Right lung (tissue), 5 donors: ENCODE measurements around the gene ELOB. TPM values are rescaled to one million over a fixed set of nuclear protein-coding genes. Genes with fewer than 3 reads are reported as not detected.

Experiments used
- DNase-seq, 2 donors: peaks; one replicate each; pipeline ENCODE4 v3.0.0-alpha.2; 2013
- polyA plus RNA-seq, 5 donors: library from polyadenylated mRNA; unstranded; fragments of 120-200 nt; gene quantifications; one replicate each; pipeline versions ENCODE4 v1.2.1 to v1.2.3, GENCODE V29; 2013; ENCODE audit warnings: inconsistent platforms in 1 of 5, low replicate concordance in 1 of 5; ENCODE audit not compliant: insufficient read length in 5 of 5, insufficient read depth in 1 of 5

The ELOB gene
- polyA plus RNA-seq, 5 donors = 133 to 296 (median 161) TPM

DNA sequence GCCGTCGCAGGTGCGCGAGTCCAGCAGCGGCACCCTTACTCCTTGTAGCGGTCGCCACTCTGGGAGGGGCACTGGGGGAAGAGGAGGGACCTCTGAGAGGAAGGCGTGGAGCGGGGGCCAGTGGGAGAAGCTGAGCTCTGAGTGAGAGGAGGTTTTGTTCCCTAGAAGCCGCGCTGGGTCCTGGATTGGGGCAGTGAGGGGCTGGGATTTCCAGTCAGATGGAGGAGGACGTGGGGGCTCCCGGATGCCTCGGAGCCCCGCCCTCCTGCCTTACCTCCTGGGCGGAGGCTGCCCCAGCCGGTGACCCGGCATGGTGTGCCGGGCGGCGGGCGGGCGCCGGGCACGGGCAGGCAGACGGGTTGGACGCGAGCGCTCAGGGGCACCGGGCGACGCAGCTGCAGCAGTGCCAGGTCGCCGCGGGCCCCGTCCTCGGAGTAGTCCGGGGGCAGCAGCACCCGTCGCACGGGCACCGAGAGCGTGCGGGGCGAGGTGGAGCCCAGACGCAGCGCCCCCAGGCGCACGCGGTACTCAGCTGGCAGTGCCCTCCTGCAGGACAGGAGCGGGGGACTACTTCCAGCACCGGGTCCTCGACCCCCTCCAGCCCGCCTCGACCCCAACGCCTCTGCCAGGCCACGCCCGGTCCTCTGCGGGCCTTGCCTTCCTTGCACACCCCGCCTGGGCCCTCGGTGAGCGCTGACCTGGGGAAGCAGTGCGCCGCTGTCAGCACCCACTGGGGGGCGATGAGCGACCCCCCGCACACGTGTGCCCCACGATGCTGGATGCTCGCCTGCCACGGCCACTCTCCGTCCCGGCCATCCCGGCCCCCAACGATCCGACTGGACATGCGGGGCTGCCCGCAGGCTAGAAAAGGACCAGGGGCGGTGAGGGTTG, 8.3 kb upstream of the ELOB start:
- no peak for DNase-seq

GRCh38 chr16:2784358-2785100, 7.4 kb upstream of the ELOB start:
- DNase-seq = no peak

DNA sequence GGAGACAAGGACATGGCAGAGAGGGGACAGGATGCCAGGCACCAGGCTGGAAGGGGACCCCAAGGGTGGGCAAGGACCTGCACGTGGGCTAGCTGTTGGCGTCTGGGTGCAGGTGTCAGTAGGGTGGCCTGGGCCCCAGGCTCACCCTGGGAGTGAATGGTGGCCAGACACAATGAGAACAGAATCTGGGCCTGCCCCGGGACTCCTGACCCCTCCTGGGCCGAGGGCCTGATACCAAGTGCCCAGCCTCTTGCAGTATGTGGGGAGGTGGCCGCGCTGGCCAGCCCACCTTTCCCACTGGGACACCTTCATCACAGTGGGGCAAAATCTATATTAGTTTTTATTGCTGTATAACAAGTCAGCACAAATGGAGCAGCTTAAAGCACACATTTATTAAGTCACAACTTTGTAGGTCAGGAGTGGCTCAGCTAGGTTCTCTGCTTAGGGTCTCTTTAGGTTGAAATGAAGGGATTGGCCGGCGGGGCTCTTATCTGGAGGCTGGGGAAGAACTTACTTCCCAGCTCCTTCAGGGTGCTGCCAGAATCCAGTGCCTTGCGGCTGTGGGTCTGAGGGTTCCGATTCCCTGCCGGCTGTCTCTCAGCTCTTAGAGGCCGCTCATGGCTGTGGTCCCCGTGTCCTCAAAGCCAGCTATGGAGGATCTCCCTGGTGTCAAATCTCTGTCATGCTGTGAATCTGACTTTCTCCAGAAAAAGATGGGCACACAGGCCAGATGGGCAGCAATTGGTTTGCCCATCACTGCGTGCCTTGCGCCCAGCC, 6.7 kb upstream of the ELOB start:
- DNase-seq = no peak

DNA sequence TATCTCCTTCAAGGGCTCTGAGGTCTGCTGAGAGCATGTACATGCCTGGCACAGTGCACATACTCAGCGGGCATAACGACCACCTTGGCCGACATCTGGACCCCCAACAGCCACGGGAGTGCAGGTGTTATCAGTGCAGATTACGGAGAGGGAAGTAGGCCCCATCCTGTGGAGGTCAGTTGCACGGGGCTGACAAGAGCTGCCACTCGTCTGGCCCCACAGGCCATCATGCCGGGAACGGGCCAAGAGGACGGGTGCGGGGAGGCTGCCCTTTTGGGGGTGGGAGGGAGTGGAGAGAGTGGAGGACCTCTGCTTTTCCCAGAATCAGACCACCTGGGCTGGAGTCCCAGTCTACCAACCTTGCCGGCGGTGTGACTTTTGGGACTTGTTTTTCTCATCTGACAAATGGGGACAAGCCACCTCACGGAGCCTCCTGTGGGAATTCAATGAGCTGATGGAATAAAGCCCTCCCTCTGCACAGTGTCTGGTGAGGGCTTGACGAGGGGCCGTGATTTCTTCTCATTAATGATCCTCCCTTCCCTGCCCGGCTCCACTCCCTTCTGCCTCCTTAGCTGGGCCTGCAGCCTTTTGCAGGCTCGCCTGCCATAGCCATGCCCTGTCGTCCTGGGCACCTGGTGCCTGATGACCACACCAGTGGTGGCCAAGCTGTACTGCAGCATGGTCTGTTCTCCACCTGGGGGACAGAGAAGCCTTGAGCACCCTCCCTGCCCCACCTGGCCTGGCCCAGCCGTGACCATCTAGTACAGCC, 5.7 kb upstream of the ELOB start:
- DNase-seq = no peak

GRCh38 chr16:2779978-2780898, 3.2 kb upstream of the ELOB start:
- no peak for DNase-seq

GRCh38 chr16:2779151-2779920, 2.3 kb upstream of the ELOB start:
- no peak for DNase-seq

GRCh38 chr16:2778630-2778958, 1.5 kb upstream of the ELOB start:
- DNase-seq = no peak

GRCh38 chr16:2777903-2778629, 986 bp upstream of the ELOB start:
- DNase-seq = peak; percentile 16 to 31

DNA sequence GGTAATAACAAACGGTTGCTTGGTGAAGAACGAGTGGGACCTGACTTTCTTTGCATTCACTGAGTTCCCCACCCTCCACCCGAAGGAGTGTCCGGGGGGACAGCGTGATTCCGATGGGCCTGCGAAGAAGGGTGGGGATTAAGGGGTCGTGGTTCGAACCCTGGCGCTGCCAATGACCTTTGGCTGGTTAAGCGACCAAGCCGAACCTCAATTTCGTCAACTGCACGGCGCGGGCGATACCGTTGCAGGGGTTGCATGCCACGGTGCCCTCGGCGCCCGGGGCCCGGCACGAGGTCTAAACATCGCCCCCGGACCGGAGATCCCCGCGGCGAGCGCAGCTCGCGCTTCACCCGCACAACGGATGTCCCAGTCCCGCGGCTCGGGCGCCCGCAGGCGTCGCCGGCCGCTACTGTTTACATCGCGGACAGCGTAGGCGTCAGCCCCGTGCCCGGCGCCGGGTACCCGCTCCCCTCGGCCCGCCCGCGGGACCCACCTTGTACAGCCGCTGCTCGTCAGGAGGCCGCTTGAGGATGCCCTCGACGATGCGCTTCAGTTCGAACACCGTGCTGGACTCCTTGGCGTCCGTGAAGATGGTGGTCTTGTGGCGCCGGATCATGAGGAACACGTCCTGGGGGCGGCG, 460 bp downstream of the ELOB start:
- DNase-seq = peak in 1 of 2 donors; percentile 19

- DNase-seq = no peak
These were observed 1.1 kb downstream of the ELOB start for GRCh38 chr16:2775765-2776499.

DNA sequence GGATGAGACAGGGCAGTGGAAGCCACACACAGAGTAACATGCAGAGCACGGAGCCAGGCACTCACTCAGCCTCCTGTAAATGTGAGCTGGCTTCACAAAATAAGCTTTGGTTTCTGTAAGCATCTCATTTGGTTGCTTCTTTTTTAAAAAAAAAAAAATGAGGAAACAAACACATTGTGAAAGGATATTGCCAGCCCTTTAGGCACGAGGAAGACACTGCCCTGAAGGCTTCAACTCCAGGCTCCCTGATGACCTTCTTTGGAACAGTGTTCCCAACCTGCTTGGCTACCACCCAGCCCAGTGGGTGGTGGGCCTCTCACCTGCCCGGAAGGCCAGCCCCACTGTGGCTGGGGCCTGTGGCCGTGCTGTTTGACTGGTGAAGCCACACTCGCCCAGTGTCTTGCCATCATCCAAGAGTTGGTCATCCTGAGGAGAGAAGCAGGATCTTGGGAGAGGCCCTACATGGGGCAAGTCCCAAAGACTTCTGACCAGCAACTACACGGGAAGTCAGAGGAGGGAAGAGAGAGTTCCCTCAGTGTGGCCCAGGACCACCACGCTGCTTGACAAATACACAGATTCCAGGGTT, 1.9 kb downstream of the ELOB start:
- no peak for DNase-seq

- no peak for DNase-seq
These were observed 2.8 kb downstream of the ELOB start for GRCh38 chr16:2774161-2774891.

- DNase-seq = no peak
These were observed 3.7 kb downstream of the ELOB start for GRCh38 chr16:2773188-2773968.

- no peak for DNase-seq
These were observed 5.3 kb downstream of the ELOB start for GRCh38 chr16:2771496-2772402.
